Temporal lobe (tissue), 1 donor: ENCODE data around the gene VWA5B1. TPM values are rescaled to one million over a fixed set of nuclear protein-coding genes. Genes with fewer than 3 reads are reported as not detected.

Experiments used
- total RNA-seq: library from RNA; depleted of rRNA; stranded (reverse); fragments of >200 nt; gene quantifications from one replicate; pipeline ENCODE4 v1.2.3, GENCODE V29; 2014

The VWA5B1 gene
- total RNA-seq, 1 donor from 2014 or later: under 0.01 TPM

Other genes with a start within 250 kb of the VWA5B1 start
- gene PLA2G5, start 220.7 kb upstream of the VWA5B1 start, total RNA-seq: 0.49 TPM
- not detected for gene PLA2G2D, start 171.3 kb upstream of the VWA5B1 start, total RNA-seq
- not detected for gene PLA2G2F, start 151.6 kb upstream of the VWA5B1 start, total RNA-seq
- gene UBXN10, start 104.8 kb upstream of the VWA5B1 start, total RNA-seq: 3.7 TPM
- not detected for gene PLA2G2C, start 104.4 kb upstream of the VWA5B1 start, total RNA-seq
- gene CAMK2N1, start 195.3 kb downstream of the VWA5B1 start, total RNA-seq: 74.3 TPM
- gene MUL1, start 217.3 kb downstream of the VWA5B1 start, total RNA-seq: 17.9 TPM